ENCODE measurements around the gene ZNF302. TPM values are rescaled to one million over a fixed set of nuclear protein-coding genes. Genes with fewer than 3 reads are reported as not detected.
A peak's percentile ranks its signal among the peaks of the same experiment; 100 is the strongest.
"Not testable (repeated sequence)": the region's sequence is repeated elsewhere in the genome, so short reads cannot be mapped to it uniquely, and the experiment has no call there.

ZNF302 gene
- total RNA-seq = 41.1 TPM

GRCh38 chr19:34677386-34678084, at the start of gene ZNF302:
Gene ZNF302, plus strand, starts transcription at chr19:34677678. Its CDS starts 1,127 bp downstream, at chr19:34678805.
- DNase-seq (ENCODE audit: low spot score) = peak; percentile 96

- no peak for DNase-seq (ENCODE audit: low spot score)
These were observed 43.7 kb upstream of the ZNF302 start for GRCh38 chr19:34633802-34634201.

- peak; percentile 71 for DNase-seq (ENCODE audit: low spot score)
These were observed 37.9 kb upstream of the ZNF302 start for GRCh38 chr19:34639491-34640085.

GRCh38 chr19:34642241-34642640, 35.2 kb upstream of the ZNF302 start:
- no peak for DNase-seq (ENCODE audit: low spot score)

GRCh38 chr19:34644991-34645461, 32.5 kb upstream of the ZNF302 start:
- DNase-seq (ENCODE audit: low spot score) = no peak

GRCh38 chr19:34645551-34645950, 31.9 kb upstream of the ZNF302 start:
- no peak for DNase-seq (ENCODE audit: low spot score)

- DNase-seq (ENCODE audit: low spot score) = no peak
These were observed 27.5 kb upstream of the ZNF302 start for GRCh38 chr19:34649886-34650543.

- no peak for DNase-seq (ENCODE audit: low spot score)
These were observed 25.7 kb upstream of the ZNF302 start for GRCh38 chr19:34651747-34652146.

- DNase-seq (ENCODE audit: low spot score) = no peak
These were observed 22.7 kb upstream of the ZNF302 start for GRCh38 chr19:34654796-34655195.

- no peak for DNase-seq (ENCODE audit: low spot score)
These were observed 21.8 kb upstream of the ZNF302 start for GRCh38 chr19:34655651-34656050.

- DNase-seq (ENCODE audit: low spot score) = no peak
These were observed 16.1 kb upstream of the ZNF302 start for GRCh38 chr19:34661357-34661756.

- no peak for DNase-seq (ENCODE audit: low spot score)
These were observed 14.6 kb upstream of the ZNF302 start for GRCh38 chr19:34662919-34663318.

- no peak for DNase-seq (ENCODE audit: low spot score)
These were observed 13.3 kb upstream of the ZNF302 start for GRCh38 chr19:34664168-34664567.

- DNase-seq (ENCODE audit: low spot score) = no peak
These were observed 12.6 kb upstream of the ZNF302 start for GRCh38 chr19:34664870-34665269.

GRCh38 chr19:34665275-34665674, 12.2 kb upstream of the ZNF302 start:
- not testable (repeated sequence) for DNase-seq (ENCODE audit: low spot score)

- no peak for DNase-seq (ENCODE audit: low spot score)
These were observed 11.1 kb upstream of the ZNF302 start for GRCh38 chr19:34666200-34666957.

GRCh38 chr19:34666958-34667265, 10.6 kb upstream of the ZNF302 start:
- no peak for DNase-seq (ENCODE audit: low spot score)

GRCh38 chr19:34667349-34668076, 10.0 kb upstream of the ZNF302 start:
- no peak for DNase-seq (ENCODE audit: low spot score)

- DNase-seq (ENCODE audit: low spot score) = not testable (repeated sequence)
These were observed 9.3 kb upstream of the ZNF302 start for GRCh38 chr19:34668077-34668689.

- DNase-seq (ENCODE audit: low spot score) = not testable (repeated sequence)
These were observed 8.8 kb upstream of the ZNF302 start for GRCh38 chr19:34668690-34669089.

- no peak for DNase-seq (ENCODE audit: low spot score)
These were observed 8.2 kb upstream of the ZNF302 start for GRCh38 chr19:34669305-34669704.

Measured in ureter (tissue), 1 donor.